NCI-H2196 treated with DMSO at 0.1 percent for 48 hours (cell line): Measurements from ENCODE around the gene SSNA1.

Source experiments
- DNase-seq: peaks from one replicate; lab custom pipeline; 2025; ENCODE audit not compliant: unreplicated experiment; lab: John Stamatoyannopoulos, UW

SSNA1 gene

GRCh38 chr9:137188490-137189296 lies at the start of gene SSNA1, which contains the start of gene ANAPC2:
Gene SSNA1 (plus strand): TSS chr9:137188676. CDS start chr9:137188727, 51 bp downstream.
Gene ANAPC2 (minus strand): TSS chr9:137188560. CDS start chr9:137188532, 28 bp downstream.
- DNase-seq, result peak; percentile 74

GRCh38 chr9:137138722-137139467 lies 49.6 kb upstream of the SSNA1 start, which contains the start of gene GRIN1:
Gene GRIN1 (plus strand): TSS chr9:137139154. CDS start chr9:137139487, 333 bp downstream.
- no peak for DNase-seq

GRCh38 chr9:137139468-137140150 lies 48.9 kb upstream of the SSNA1 start:
- DNase-seq, result no peak

GRCh38 chr9:137140151-137141012 lies 48.1 kb upstream of the SSNA1 start:
- DNase-seq, result no peak

- no peak for DNase-seq
These were observed 47.2 kb upstream of the SSNA1 start for GRCh38 chr9:137141050-137141810.

GRCh38 chr9:137141976-137142936 lies 46.2 kb upstream of the SSNA1 start:
- no peak for DNase-seq

GRCh38 chr9:137143459-137143858 lies 45.0 kb upstream of the SSNA1 start:
- no peak for DNase-seq

- DNase-seq, result no peak
These were observed 42.5 kb upstream of the SSNA1 start for GRCh38 chr9:137145731-137146526.

- DNase-seq, result no peak
These were observed 42.0 kb upstream of the SSNA1 start for GRCh38 chr9:137146527-137146918.

GRCh38 chr9:137147091-137147792 lies 41.2 kb upstream of the SSNA1 start:
- DNase-seq, result no peak

GRCh38 chr9:137147793-137148160 lies 40.7 kb upstream of the SSNA1 start:
- no peak for DNase-seq

- DNase-seq, result no peak
These were observed 40.2 kb upstream of the SSNA1 start for GRCh38 chr9:137148242-137148641.

- DNase-seq, result no peak
These were observed 39.8 kb upstream of the SSNA1 start for GRCh38 chr9:137148661-137149060.

- DNase-seq, result no peak
These were observed 39.1 kb upstream of the SSNA1 start for GRCh38 chr9:137149363-137149762.

- DNase-seq, result no peak
These were observed 38.4 kb upstream of the SSNA1 start for GRCh38 chr9:137149942-137150616.

- peak; percentile 53 for DNase-seq
These were observed 37.6 kb upstream of the SSNA1 start for GRCh38 chr9:137150617-137151457.
